Progenitor cell of endocrine pancreas (in vitro differentiated cells): ENCODE results near the gene RASGRF2. TPM values are rescaled to one million over a fixed set of nuclear protein-coding genes. Genes with fewer than 3 reads are reported as not detected.

ENCODE experiments used
- DNase-seq: peaks from one replicate; pipeline ENCODE4 v3.0.0; 2021; ENCODE audit warnings: low spot score; ENCODE audit not compliant: unreplicated experiment
- H3K27ac Mint-ChIP-seq: 2 replicates; pipeline ENCODE4 v1.8.0; 2021; ENCODE audit warnings: mild to moderate bottlenecking, moderate library complexity, mixed read lengths
- H3K27me3 Mint-ChIP-seq: 2 replicates; pipeline ENCODE4 v1.8.0; 2021; ENCODE audit warnings: mixed read lengths
- H3K36me3 Mint-ChIP-seq: 2 replicates; pipeline ENCODE4 v1.8.0; 2022; ENCODE audit warnings: mixed read lengths; ENCODE audit not compliant: insufficient read depth
- H3K4me1 Mint-ChIP-seq: 2 replicates; pipeline ENCODE4 v1.8.0; 2021; ENCODE audit warnings: low read depth, mixed read lengths
- H3K4me3 Mint-ChIP-seq: 2 replicates; pipeline ENCODE4 v1.8.0; 2021; ENCODE audit warnings: low read depth, mild to moderate bottlenecking, moderate library complexity, mixed read lengths
- H3K9me3 Mint-ChIP-seq: 2 replicates; pipeline ENCODE4 v1.8.0; 2021; ENCODE audit warnings: low read depth, mixed read lengths
- CTCF ChIP-seq: fragments of 200-600 bp; sonication (generic); IDR thresholded peaks from one replicate; pipeline ENCODE4 v1.5.0; 2021; ENCODE audit warnings: antibody characterized with exemption, mild to moderate bottlenecking; ENCODE audit not compliant: unreplicated experiment
- total RNA-seq: library from RNA; stranded (reverse); gene quantifications from 2 replicates; pipeline ENCODE4 v1.2.1, GENCODE V29; 2021

Gene RASGRF2
- total RNA-seq, 1 donor from 2014 or later = 0.62 TPM

GRCh38 chr5:81192373-81192750 is 232.2 kb downstream of the RASGRF2 start:
- H3K4me3 Mint-ChIP-seq = no peak overlapping the region
- H3K4me1 Mint-ChIP-seq = no peaks in the 10 kb centered on the region
- no peak overlapping the region for H3K27ac Mint-ChIP-seq
- peaks cover 43% of the 10 kb centered on the region for H3K27me3 Mint-ChIP-seq
- no peak for TF ChIP-seq CTCF
- no peaks in the 10 kb centered on the region for H3K9me3 Mint-ChIP-seq
- no peak for DNase-seq
- no peaks in the 10 kb centered on the region for H3K36me3 Mint-ChIP-seq

DNA sequence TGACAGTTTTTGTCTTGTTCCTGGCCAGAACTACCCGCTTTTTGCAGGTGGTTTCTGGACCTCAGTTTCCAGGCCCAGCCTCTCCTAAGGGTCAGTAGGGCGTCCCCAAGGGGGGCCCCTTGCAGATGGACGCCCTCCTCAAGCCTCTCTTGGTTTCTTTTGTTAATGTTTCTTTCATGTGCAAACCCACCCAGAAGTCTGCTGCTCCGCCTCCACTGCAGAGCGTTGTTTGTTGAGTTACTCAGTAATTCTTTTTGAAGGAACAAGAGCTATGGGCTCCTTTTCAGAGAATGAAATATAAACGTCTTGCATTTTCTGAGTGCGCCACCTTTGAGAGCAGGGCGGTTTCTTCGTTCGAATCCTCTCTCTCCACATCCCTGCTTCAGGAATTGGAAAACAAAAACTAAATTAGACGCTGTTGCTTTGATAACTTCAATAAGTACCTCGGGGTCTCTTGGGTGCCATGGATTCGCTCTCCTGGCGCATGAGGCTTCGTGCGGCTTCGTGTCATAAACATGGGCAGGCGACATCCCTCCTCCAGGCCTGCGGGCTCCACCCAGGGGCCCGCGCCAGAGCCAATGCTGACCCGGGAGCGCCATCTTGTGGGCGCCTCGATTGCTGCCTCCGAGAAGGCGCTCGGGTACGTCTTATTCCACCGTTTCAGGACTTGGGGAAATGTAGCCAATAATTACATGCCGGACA is 234.6 kb downstream of the RASGRF2 start:
- Mint-ChIP-seq H3K27ac (no peak overlapping the region), H3K4me1 (no peaks in the 10 kb centered on the region), H3K9me3 (no peaks in the 10 kb centered on the region), H3K4me3 (no peak overlapping the region), H3K27me3 (peaks cover 41% of the 10 kb centered on the region), H3K36me3 (no peaks in the 10 kb centered on the region)
- DNase-seq = peak; percentile 78
- TF ChIP-seq CTCF = peak; percentile 93

- H3K4me3 Mint-ChIP-seq = no peak overlapping the region
- DNase-seq = no peak
- no peaks in the 10 kb centered on the region for H3K9me3 Mint-ChIP-seq
- no peak overlapping the region for H3K27ac Mint-ChIP-seq
- no peaks in the 10 kb centered on the region for H3K36me3 Mint-ChIP-seq
- H3K27me3 Mint-ChIP-seq = peaks cover 41% of the 10 kb centered on the region
- TF ChIP-seq CTCF = peak; percentile 2
- H3K4me1 Mint-ChIP-seq = no peaks in the 10 kb centered on the region
These were observed 235.3 kb downstream of the RASGRF2 start for GRCh38 chr5:81195335-81195929.

- no peak overlapping the region for H3K27ac Mint-ChIP-seq
- no peak for TF ChIP-seq CTCF
- no peak overlapping the region for H3K4me3 Mint-ChIP-seq
- no peaks in the 10 kb centered on the region for H3K36me3 Mint-ChIP-seq
- H3K27me3 Mint-ChIP-seq = no peaks in the 10 kb centered on the region
- no peaks in the 10 kb centered on the region for H3K4me1 Mint-ChIP-seq
- no peak for DNase-seq
- no peaks in the 10 kb centered on the region for H3K9me3 Mint-ChIP-seq
These were observed 242.5 kb downstream of the RASGRF2 start for GRCh38 chr5:81202655-81203054.

- no peaks in the 10 kb centered on the region for H3K36me3 Mint-ChIP-seq
- TF ChIP-seq CTCF = no peak
- H3K27ac Mint-ChIP-seq = no peak overlapping the region
- DNase-seq = no peak
- H3K4me3 Mint-ChIP-seq = no peak overlapping the region
- no peaks in the 10 kb centered on the region for H3K27me3 Mint-ChIP-seq
- H3K4me1 Mint-ChIP-seq = no peaks in the 10 kb centered on the region
- no peaks in the 10 kb centered on the region for H3K9me3 Mint-ChIP-seq
These were observed 243.6 kb downstream of the RASGRF2 start for GRCh38 chr5:81203729-81204128.
